Mesodermal cell (in vitro differentiated cells): ENCODE data around the gene CATSPER3.

Experiments
- H3K27ac ChIP-seq: 2 replicates; pipeline ENCODE4 v1.7.0; 2013; ENCODE audit warnings: mild to moderate bottlenecking, low read depth, low read length, moderate library complexity; ENCODE audit not compliant: severe bottlenecking
- H3K36me3 ChIP-seq: 2 replicates; pipeline ENCODE4 v1.7.1; 2013; ENCODE audit warnings: mild to moderate bottlenecking, low read length, moderate library complexity; ENCODE audit not compliant: control insufficient read depth, insufficient read depth
- H3K4me1 ChIP-seq: one replicate; pipeline ENCODE4 v1.7.1; 2013; ENCODE audit warnings: mild to moderate bottlenecking, low read length; ENCODE audit not compliant: insufficient read depth, control insufficient read depth, poor library complexity, severe bottlenecking
- H3K4me3 ChIP-seq: 2 replicates; pipeline ENCODE4 v1.7.0; 2013; ENCODE audit warnings: low read length, control low read depth, mild to moderate bottlenecking; ENCODE audit not compliant: insufficient read depth, poor library complexity, severe bottlenecking; ENCODE audit errors: extremely low read depth
- H3K9me3 ChIP-seq: 2 replicates; pipeline ENCODE4 v1.7.1; 2013; ENCODE audit warnings: mild to moderate bottlenecking, low read length, moderate library complexity; ENCODE audit not compliant: control insufficient read depth
- WGBS, 2 experiments: methylation state at CpG; one replicate each; pipeline ENCODE4 v1.1.5; 2013; ENCODE audit warnings: missing lambda C conversion rate in 2 of 2; ENCODE audit not compliant: insufficient coverage in 2 of 2; 5-methylcytosine and 5-hydroxymethylcytosine counted together

The CATSPER3 gene

DNA sequence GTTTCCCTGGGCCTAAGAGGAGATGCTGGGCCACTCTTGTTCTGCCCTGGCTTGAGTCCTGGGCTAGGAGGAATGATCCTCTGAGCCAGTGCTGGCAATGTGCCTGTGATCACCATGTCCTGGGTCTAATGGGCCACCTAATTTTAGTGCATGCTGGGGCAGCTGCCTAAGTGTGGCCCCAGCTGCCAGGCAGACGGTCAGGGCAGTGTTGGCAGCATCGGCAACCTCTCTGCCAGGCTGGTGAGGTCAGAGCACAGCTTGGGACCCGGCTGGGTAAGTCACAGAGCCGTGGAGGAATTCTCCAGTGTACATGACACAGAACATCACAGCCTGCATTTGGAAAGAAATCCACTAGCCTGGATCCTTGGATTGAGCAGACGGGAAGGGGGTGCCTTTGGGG is 87.7 kb downstream of the CATSPER3 start:
- no peaks in the 10 kb centered on the region for H3K36me3 ChIP-seq
- H3K9me3 ChIP-seq = no peaks in the 10 kb centered on the region
- H3K4me3 ChIP-seq = no peak overlapping the region
- H3K4me1 ChIP-seq = peaks cover 16% of the 10 kb centered on the region
- no peak overlapping the region for H3K27ac ChIP-seq
- WGBS, 2 experiments = 89 to 94% methylated on average over 4 to 5 of the region's 5 CpGs

DNA sequence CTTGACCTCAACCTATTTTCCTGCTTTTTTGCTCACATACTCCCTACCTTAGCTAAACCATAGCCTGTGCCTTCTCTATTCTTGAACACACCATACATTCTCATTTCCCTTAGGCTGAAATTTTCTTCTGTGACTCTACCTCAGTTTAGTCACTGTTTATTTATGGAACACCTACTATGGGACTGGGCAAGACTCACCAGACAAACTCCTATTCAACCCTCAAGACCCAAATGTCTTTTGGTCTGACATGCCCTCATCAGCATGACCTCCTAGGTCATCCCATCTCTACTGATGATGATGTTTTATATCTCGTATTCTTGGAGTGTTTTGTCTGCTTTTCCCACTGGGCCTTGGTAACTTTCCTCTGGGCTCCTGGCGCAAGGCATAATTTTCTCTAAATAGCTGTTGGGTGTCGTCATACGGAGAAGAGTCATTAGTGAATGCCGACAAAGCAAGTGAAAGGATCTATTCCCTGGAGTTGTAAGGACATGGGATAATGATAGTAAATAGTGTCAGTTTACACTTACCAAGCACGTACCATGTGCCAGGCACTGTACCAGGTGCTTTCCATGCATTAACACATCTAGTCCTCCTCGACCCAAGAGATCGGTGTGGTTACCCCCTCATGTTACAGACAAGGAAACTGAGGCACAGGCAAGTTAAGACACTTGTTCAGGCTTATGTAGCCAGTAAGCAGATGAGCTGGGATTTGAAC is 88.8 kb downstream of the CATSPER3 start:
- Histone ChIP-seq H3K4me1 (peaks cover 17% of the 10 kb centered on the region), H3K4me3 (no peak overlapping the region), H3K9me3 (no peaks in the 10 kb centered on the region), H3K27ac (no peak overlapping the region), H3K36me3 (no peaks in the 10 kb centered on the region)
- 87% methylated on average over 8 of the region's 8 CpGs for WGBS, 2 experiments

DNA sequence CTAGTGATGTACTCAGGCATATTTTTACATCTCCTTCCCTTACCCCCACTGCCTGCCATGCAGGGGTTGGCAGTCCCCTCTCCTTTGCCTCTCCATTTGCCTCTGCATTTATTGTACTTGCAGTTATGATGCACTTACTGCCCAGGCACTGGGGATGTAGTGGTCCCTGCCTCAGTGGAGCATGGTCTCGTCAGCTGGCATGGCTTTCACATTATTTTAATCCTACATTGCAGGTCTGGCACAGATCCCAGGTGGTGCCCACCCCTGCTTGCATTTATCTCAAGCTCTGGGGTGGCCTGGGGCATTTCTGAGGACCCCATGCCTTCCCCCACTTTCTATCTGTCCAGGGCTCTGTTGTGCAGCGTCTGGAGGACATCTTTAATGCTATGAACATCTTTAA is 89.5 kb downstream of the CATSPER3 start:
- no peaks in the 10 kb centered on the region for H3K9me3 ChIP-seq
- H3K4me3 ChIP-seq = no peak overlapping the region
- peaks cover 17% of the 10 kb centered on the region for H3K4me1 ChIP-seq
- H3K27ac ChIP-seq = no peak overlapping the region
- H3K36me3 ChIP-seq = no peaks in the 10 kb centered on the region
- WGBS, 2 experiments = 86 to 100% methylated on average over 1 of the region's 2 CpGs

DNA sequence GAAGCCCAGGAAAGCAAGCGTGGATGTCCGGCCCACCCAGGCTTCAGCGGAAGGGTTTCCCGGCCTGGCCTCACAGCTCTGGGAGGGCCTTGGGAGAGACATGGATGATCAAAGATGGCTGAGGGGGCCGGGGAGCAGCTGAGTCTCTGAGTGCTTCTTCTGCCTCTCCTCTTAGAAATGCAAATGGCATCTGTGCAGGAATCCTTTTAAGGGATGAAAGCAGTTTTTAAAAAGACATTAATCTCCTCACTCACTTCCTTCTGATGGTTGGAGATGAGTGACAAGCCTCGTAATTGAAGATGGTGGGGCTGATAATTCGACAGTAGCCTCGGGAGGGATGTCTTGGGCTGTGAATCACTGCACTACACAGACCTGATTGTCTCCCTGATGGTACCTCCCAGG is 90.6 kb downstream of the CATSPER3 start:
- H3K9me3 ChIP-seq = no peaks in the 10 kb centered on the region
- peaks cover 17% of the 10 kb centered on the region for H3K4me1 ChIP-seq
- H3K4me3 ChIP-seq = no peak overlapping the region
- H3K27ac ChIP-seq = no peak overlapping the region
- H3K36me3 ChIP-seq = no peaks in the 10 kb centered on the region
- WGBS, 2 experiments = 40 to 64% methylated on average over 1 to 4 of the region's 8 CpGs

DNA sequence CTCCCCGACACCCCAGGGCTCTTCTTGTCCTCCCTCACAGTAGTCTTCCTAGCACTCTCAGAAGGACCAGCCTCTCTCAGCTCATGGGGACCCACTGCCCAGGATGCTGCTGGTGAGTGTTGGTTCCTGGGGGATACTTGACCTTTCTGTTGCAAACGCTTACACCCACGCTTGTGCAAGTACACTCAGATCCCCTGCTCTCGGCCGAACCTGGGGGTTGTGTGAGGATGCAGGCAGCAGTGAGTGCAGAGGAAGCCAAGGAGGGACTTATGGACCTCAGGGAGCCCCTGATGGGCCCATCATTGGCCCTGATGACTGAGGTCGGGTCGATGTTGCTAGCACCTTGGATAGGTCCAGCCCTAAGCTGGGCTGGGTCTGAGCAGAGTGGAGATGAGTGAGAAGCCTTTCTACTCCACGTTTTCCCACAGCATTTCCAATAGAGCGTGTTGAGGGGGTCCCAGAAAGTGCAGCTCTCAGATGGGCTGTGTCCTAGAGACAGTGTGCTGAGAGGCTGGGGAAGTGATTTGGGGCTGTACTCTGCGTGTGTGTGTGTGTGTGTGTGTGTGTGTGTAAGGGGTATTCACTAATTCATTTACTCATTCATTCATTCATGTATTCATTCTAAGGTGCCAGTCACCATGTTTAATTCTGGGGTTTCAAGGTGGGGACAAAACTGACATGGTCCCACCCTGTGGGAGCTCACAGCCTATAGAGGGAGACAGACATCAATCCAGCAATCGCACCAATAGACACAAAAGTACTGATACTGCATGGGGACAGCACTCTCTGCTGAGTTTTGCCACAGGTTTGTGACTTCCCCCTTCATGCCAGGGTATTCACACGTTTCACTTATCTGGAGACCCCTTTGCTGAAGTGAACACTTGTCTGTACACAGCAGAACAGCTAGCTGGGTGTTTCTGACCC is 91.6 kb downstream of the CATSPER3 start:
- no peaks in the 10 kb centered on the region for H3K9me3 ChIP-seq
- no peak overlapping the region for H3K4me3 ChIP-seq
- 75 to 85% methylated on average over 9 to 10 of the region's 12 CpGs for WGBS, 2 experiments
- no peaks in the 10 kb centered on the region for H3K36me3 ChIP-seq
- H3K27ac ChIP-seq = no peak overlapping the region
- peaks cover 17% of the 10 kb centered on the region for H3K4me1 ChIP-seq

DNA sequence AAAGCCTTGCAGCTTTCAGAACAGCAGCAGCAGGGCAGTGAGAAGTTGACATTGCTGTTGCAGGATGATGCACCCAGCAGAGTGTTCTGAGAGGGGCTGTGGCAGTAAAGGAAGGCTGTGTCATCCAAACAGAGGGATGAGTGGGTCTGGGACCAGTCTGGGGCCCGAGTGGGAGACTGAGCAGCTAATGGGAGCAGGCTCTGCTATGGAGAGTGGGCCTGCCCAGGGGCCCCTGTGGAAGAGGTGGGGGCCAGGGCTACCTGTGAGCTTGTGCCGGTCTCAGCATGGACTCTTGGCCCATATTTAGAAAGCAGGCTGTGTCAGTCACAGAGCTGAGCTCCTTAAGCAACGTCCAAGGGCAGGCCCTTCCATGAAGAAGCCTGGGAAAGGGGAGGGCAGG is 92.3 kb downstream of the CATSPER3 start:
- Histone ChIP-seq H3K36me3 (no peaks in the 10 kb centered on the region), H3K27ac (no peak overlapping the region), H3K4me3 (no peak overlapping the region), H3K9me3 (no peaks in the 10 kb centered on the region), H3K4me1 (peaks cover 17% of the 10 kb centered on the region)
- 83 to 93% methylated on average over 1 to 3 of the region's 3 CpGs for WGBS, 2 experiments

DNA sequence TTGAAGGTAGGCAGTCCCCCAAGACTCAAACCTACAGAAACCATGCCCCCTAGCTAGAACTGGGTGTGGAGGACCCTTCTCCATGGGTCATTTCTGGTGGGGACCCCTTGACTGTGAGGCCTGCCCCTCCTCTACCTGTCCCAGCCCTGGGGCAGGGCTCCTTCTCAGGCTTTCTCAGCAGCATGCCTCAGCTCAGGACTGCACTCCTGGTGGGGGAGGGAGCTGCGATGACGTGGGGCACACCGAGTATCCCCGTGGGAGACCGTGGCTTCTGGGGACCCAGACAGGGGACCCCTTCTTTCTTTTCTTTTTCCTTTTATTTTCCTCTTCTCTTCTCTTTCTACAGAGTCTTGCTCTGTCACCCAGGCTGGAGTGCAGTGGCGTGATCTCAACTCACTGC is 93.3 kb downstream of the CATSPER3 start:
- Histone ChIP-seq H3K4me1 (peaks cover 17% of the 10 kb centered on the region), H3K27ac (no peak overlapping the region), H3K36me3 (no peaks in the 10 kb centered on the region), H3K9me3 (no peaks in the 10 kb centered on the region), H3K4me3 (no peak overlapping the region)
- WGBS, 2 experiments = 81 to 86% methylated on average over 3 to 6 of the region's 6 CpGs
